ENCODE data around the gene PODXL.

- TF ChIP-seq EZH2 (IDR thresholded peaks at IDR 0.05; ENCODE audit: borderline replicate concordance, low read depth, low read length, severe bottlenecking) (no peak), POLR2A (IDR thresholded peaks at IDR 0.05; ENCODE audit: low read depth, low read length) (no peak), CTCF (IDR thresholded peaks at IDR 0.05; ENCODE audit: extremely low read depth in 1 of 2, insufficient read depth in 1 of 2, low read depth in 1 of 2, low read length in 2 of 2) (no peak), POLR2AphosphoS5 (IDR thresholded peaks at IDR 0.05; ENCODE audit: insufficient read depth, low read depth, low read length) (no peak)
These were observed 1.4 kb upstream of the PODXL start for GRCh38 chr7:131557652-131558385.

All from endothelial cell of umbilical vein (primary cell).